ENCODE data around the gene SLC7A5. TPM values are rescaled to one million over a fixed set of nuclear protein-coding genes. Genes with fewer than 3 reads are reported as not detected.
A peak's percentile ranks its signal among the peaks of the same experiment; 100 is the strongest.

Gene SLC7A5
- total and polyA plus RNA-seq, 2 experiments from 2014 or later: 69.9 to 79.0 TPM

- WGBS, 2 experiments (ENCODE audit: low coverage in 1 of 2, low lambda C conversion rate in 2 of 2, missing lambda C conversion rate in 2 of 2): 83 to 86% methylated on average over 14 of the region's 14 CpGs
- Histone ChIP-seq H3K9ac (no peak overlapping the region), H4K20me1 (ENCODE audit: insufficient read depth) (no peaks in the 10 kb centered on the region), H3K9me2 (ENCODE audit: insufficient read depth) (no peaks in the 10 kb centered on the region), H3K79me2 (ENCODE audit: insufficient read depth) (peaks cover 88% of the 10 kb centered on the region), H3K4me2 (ENCODE audit: unreplicated experiment) (no peak overlapping the region), H3K9me3 (ENCODE audit: low read depth) (no peaks in the 10 kb centered on the region), H3K27ac (no peak overlapping the region), H3K4me1 (ENCODE audit: insufficient read depth) (peaks cover 17% of the 10 kb centered on the region), H3K36me3 (ENCODE audit: low read depth) (peaks cover 24% of the 10 kb centered on the region), H3K4me3 (no peak overlapping the region), H3F3A (ENCODE audit: insufficient read depth) (peaks cover 5% of the 10 kb centered on the region; the same call in 1 of the 2 replicates), H2AFZ (no peak overlapping the region), H3K27me3 (replicated peaks; ENCODE audit: insufficient read depth) (no peaks in the 10 kb centered on the region)
- TF ChIP-seq EZH2phosphoT487 (IDR thresholded peaks at IDR 0.05; ENCODE audit: insufficient read depth, low read depth) (no peak), EZH2 (IDR thresholded peaks at IDR 0.05; ENCODE audit: insufficient read depth, poor library complexity, severe bottlenecking) (no peak)
- in situ Hi-C loops (cut with MboI): no loop called here
- no peak for DNase-seq
Measured at GRCh38 chr16:87851141-87851587, 18.1 kb downstream of the SLC7A5 start.

- WGBS, 2 experiments (ENCODE audit: low coverage in 1 of 2, low lambda C conversion rate in 2 of 2, missing lambda C conversion rate in 2 of 2): 49 to 58% methylated on average over 24 to 25 of the region's 25 CpGs
- Histone ChIP-seq H3K27ac (no peak overlapping the region), H3K9ac (no peak overlapping the region), H3K79me2 (ENCODE audit: insufficient read depth) (peaks cover 88% of the 10 kb centered on the region), H3K9me3 (ENCODE audit: low read depth) (no peaks in the 10 kb centered on the region), H3K9me2 (ENCODE audit: insufficient read depth) (no peaks in the 10 kb centered on the region), H3K36me3 (ENCODE audit: low read depth) (peaks cover 24% of the 10 kb centered on the region), H2AFZ (no peak overlapping the region), H4K20me1 (ENCODE audit: insufficient read depth) (no peaks in the 10 kb centered on the region), H3K4me3 (no peak overlapping the region), H3K4me2 (ENCODE audit: unreplicated experiment) (no peak overlapping the region), H3F3A (ENCODE audit: insufficient read depth) (peaks cover 5% of the 10 kb centered on the region; the same call in 1 of the 2 replicates), H3K4me1 (ENCODE audit: insufficient read depth) (peaks cover 17% of the 10 kb centered on the region), H3K27me3 (replicated peaks; ENCODE audit: insufficient read depth) (no peaks in the 10 kb centered on the region)
- DNase-seq: peak; percentile 59
- in situ Hi-C loops (cut with MboI): no loop called here
- TF ChIP-seq EZH2 (IDR thresholded peaks at IDR 0.05; ENCODE audit: insufficient read depth, poor library complexity, severe bottlenecking) (no peak), EZH2phosphoT487 (IDR thresholded peaks at IDR 0.05; ENCODE audit: insufficient read depth, low read depth) (no peak)
Measured at GRCh38 chr16:87850009-87851006, 19.0 kb downstream of the SLC7A5 start.

GRCh38 chr16:87849419-87850008 lies 19.8 kb downstream of the SLC7A5 start:
- Histone ChIP-seq H3K4me2 (ENCODE audit: unreplicated experiment) (no peak overlapping the region), H3K27me3 (replicated peaks; ENCODE audit: insufficient read depth) (no peaks in the 10 kb centered on the region), H3K4me1 (ENCODE audit: insufficient read depth) (peaks cover 17% of the 10 kb centered on the region), H3K9ac (no peak overlapping the region), H3K9me3 (ENCODE audit: low read depth) (no peaks in the 10 kb centered on the region), H3K36me3 (ENCODE audit: low read depth) (peaks cover 24% of the 10 kb centered on the region), H3K27ac (no peak overlapping the region), H3K9me2 (ENCODE audit: insufficient read depth) (no peaks in the 10 kb centered on the region), H3K79me2 (ENCODE audit: insufficient read depth) (peaks cover 83% of the 10 kb centered on the region), H2AFZ (no peak overlapping the region), H3K4me3 (no peak overlapping the region), H3F3A (ENCODE audit: insufficient read depth) (peaks cover 5% of the 10 kb centered on the region; the same call in 1 of the 2 replicates), H4K20me1 (ENCODE audit: insufficient read depth) (no peaks in the 10 kb centered on the region)
- TF ChIP-seq EZH2 (IDR thresholded peaks at IDR 0.05; ENCODE audit: insufficient read depth, poor library complexity, severe bottlenecking) (no peak), EZH2phosphoT487 (IDR thresholded peaks at IDR 0.05; ENCODE audit: insufficient read depth, low read depth) (no peak)
- 74 to 79% methylated on average over 16 of the region's 16 CpGs for WGBS, 2 experiments (ENCODE audit: low coverage in 1 of 2, low lambda C conversion rate in 2 of 2, missing lambda C conversion rate in 2 of 2)
- no peak for DNase-seq
- in situ Hi-C loops (cut with MboI): no loop called here

- Histone ChIP-seq H4K20me1 (ENCODE audit: insufficient read depth) (no peaks in the 10 kb centered on the region), H3K27me3 (replicated peaks; ENCODE audit: insufficient read depth) (no peaks in the 10 kb centered on the region), H3F3A (ENCODE audit: insufficient read depth) (peaks cover 5% of the 10 kb centered on the region; the same call in 1 of the 2 replicates), H3K4me2 (ENCODE audit: unreplicated experiment) (no peak overlapping the region), H3K4me3 (no peak overlapping the region), H2AFZ (no peak overlapping the region), H3K9me2 (ENCODE audit: insufficient read depth) (no peaks in the 10 kb centered on the region), H3K36me3 (ENCODE audit: low read depth) (peaks cover 24% of the 10 kb centered on the region), H3K9me3 (ENCODE audit: low read depth) (no peaks in the 10 kb centered on the region), H3K79me2 (ENCODE audit: insufficient read depth) (peaks cover 85% of the 10 kb centered on the region), H3K9ac (no peak overlapping the region), H3K27ac (no peak overlapping the region), H3K4me1 (ENCODE audit: insufficient read depth) (peaks cover 12% of the 10 kb centered on the region)
- TF ChIP-seq EZH2 (IDR thresholded peaks at IDR 0.05; ENCODE audit: insufficient read depth, poor library complexity, severe bottlenecking) (no peak), EZH2phosphoT487 (IDR thresholded peaks at IDR 0.05; ENCODE audit: insufficient read depth, low read depth) (no peak)
- DNase-seq: no peak
- in situ Hi-C loops (cut with MboI): no loop called here
- 94 to 95% methylated on average over 18 of the region's 18 CpGs for WGBS, 2 experiments (ENCODE audit: low coverage in 1 of 2, low lambda C conversion rate in 2 of 2, missing lambda C conversion rate in 2 of 2)
Measured at GRCh38 chr16:87848676-87849345, 20.5 kb downstream of the SLC7A5 start.
